ENCODE data around the gene DRGX. TPM values are rescaled to one million over a fixed set of nuclear protein-coding genes. Genes with fewer than 3 reads are reported as not detected.

The DRGX gene
- total RNA-seq, 1 donor from 2014 or later = not detected

DNA sequence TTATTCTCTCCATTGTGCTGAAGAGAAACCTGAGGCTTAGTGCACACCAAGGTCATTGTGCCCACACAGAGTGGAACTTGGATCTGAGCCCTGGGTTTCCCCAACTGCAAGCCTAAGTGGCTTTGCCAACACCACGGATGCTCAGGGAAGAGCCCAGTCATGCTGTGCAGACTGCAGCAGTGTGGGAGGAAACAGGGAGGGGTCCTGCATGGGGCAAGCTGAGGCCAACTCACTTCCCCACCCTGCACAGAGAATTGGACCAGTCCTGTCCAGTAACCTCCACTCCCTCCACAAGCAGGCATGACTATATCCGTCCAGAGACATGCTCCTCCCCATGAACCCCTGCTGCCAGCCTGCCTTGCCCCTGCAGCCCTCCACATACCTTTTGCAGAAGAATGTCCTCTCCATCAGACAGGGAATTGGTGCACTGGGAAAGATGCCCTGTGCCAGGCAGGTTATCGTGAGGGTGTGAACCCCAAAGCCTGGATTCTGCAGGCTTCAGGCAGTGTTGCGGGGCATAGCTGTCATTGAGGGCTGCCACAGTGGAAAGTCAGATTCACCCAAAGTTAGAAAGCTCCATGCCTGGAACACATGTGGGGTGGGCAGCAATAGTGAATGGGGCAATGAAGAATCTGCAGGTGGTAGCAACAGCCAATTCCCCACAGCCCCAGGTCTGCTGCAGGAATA is 44.9 kb downstream of the DRGX start:
- H3K27me3 ChIP-seq = no peaks in the 10 kb centered on the region
- DNase-seq (ENCODE audit: low spot score in 2 of 2) = no peak
- intact Hi-C loops (cut with DNase I) = no loop called here
- H3K9me3 ChIP-seq = peaks cover 0 to 6% of the 10 kb centered on the region in 2 donors
- TF ChIP-seq, protein P1, sequence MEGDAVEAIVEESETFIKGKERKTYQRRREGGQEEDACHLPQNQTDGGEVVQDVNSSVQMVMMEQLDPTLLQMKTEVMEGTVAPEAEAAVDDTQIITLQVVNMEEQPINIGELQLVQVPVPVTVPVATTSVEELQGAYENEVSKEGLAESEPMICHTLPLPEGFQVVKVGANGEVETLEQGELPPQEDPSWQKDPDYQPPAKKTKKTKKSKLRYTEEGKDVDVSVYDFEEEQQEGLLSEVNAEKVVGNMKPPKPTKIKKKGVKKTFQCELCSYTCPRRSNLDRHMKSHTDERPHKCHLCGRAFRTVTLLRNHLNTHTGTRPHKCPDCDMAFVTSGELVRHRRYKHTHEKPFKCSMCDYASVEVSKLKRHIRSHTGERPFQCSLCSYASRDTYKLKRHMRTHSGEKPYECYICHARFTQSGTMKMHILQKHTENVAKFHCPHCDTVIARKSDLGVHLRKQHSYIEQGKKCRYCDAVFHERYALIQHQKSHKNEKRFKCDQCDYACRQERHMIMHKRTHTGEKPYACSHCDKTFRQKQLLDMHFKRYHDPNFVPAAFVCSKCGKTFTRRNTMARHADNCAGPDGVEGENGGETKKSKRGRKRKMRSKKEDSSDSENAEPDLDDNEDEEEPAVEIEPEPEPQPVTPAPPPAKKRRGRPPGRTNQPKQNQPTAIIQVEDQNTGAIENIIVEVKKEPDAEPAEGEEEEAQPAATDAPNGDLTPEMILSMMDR (IDR thresholded peaks at IDR 0.05) = no peak
- H3K4me1 ChIP-seq = no peaks in the 10 kb centered on the region
- H3K36me3 ChIP-seq = no peaks in the 10 kb centered on the region
- H3K27ac ChIP-seq = no peak overlapping the region
- no peak overlapping the region for H3K4me3 ChIP-seq

DNA sequence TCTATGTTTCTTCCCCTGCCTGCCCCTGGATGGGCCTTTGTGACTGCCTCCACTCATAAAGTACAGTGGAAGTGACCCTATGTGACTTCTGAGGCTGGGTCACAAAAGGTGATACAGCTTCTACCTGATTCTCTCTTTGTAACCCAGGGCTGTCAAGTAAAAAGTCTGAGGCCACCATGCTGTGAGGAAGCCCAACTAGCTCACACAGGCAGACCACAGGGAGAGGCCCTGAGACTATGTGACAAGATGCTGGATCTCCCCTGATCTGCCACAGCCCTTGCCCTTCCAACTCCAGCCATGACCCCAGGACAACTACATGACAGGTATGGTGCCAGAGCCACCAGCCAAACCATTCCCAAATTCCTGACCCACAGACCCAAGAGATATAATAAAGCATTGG is 45.8 kb downstream of the DRGX start:
- no peaks in the 10 kb centered on the region for H3K36me3 ChIP-seq
- H3K9me3 ChIP-seq = peaks cover 0 to 6% of the 10 kb centered on the region in 2 donors
- no peak overlapping the region for H3K4me3 ChIP-seq
- no peak overlapping the region for H3K27ac ChIP-seq
- intact Hi-C loops (cut with DNase I) = no loop called here
- H3K4me1 ChIP-seq = no peaks in the 10 kb centered on the region
- TF ChIP-seq, protein P1 (IDR thresholded peaks at IDR 0.05) = no peak
- H3K27me3 ChIP-seq = no peaks in the 10 kb centered on the region
- DNase-seq (ENCODE audit: low spot score in 2 of 2) = no peak

DNA sequence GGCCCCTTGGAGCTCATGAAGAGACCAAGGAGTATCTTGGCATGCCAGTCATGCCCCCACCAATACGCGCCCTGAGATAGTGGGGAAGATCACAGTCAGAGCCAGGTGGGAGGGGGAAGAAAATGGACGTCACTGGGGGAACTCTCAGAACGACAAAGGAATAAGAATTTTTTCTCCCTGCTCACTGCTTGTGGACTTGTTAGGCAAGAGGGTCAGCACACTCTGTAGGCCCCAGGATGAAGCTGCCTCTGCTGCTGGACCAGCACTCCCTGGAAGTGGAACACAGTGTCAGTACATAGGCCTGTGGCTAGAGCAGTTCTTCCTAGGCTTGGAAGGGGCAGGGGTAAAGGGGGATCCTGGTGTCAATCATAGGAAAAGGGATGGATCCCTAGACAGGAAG is 46.5 kb downstream of the DRGX start:
- H3K27me3 ChIP-seq = no peaks in the 10 kb centered on the region
- intact Hi-C loops (cut with DNase I) = no loop called here
- DNase-seq (ENCODE audit: low spot score in 2 of 2) = no peak

DNA sequence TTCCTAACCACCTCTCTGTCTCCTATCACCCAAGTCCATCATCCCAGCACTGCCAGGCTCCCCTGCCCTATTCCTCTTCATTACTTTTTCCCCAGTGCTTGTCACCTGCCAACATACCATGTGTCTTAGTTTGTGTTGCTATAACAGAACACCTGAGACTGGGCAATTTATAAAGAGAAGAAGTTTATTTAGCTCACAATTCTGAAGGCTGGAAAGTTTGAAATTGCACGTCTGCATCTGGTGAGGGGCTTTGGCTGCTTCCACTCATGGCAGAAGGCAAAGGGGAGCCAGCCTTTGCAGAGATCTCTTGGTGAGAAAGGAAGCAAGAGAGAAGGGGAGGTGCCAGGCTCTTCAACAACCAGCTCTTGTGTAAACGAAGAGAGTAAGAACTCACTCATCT is 47.3 kb downstream of the DRGX start:
- DNase-seq (ENCODE audit: low spot score in 2 of 2) = no peak
- no peaks in the 10 kb centered on the region for H3K27me3 ChIP-seq
- H3K36me3 ChIP-seq = no peaks in the 10 kb centered on the region
- no peak overlapping the region for H3K27ac ChIP-seq
- TF ChIP-seq, protein P1 (IDR thresholded peaks at IDR 0.05) = no peak
- no peak overlapping the region for H3K4me3 ChIP-seq
- intact Hi-C loops (cut with DNase I) = no loop called here
- H3K4me1 ChIP-seq = no peaks in the 10 kb centered on the region
- H3K9me3 ChIP-seq = peaks cover 0 to 6% of the 10 kb centered on the region in 2 donors

More for the DNA sequence above, 46.5 kb downstream of the DRGX start:
- H3K4me1 ChIP-seq = no peaks in the 10 kb centered on the region
- H3K4me3 ChIP-seq = no peak overlapping the region
- TF ChIP-seq, protein P1 (IDR thresholded peaks at IDR 0.05) = no peak
- H3K27ac ChIP-seq = no peak overlapping the region
- peaks cover 0 to 6% of the 10 kb centered on the region in 2 donors for H3K9me3 ChIP-seq
- H3K36me3 ChIP-seq = no peaks in the 10 kb centered on the region

DNA sequence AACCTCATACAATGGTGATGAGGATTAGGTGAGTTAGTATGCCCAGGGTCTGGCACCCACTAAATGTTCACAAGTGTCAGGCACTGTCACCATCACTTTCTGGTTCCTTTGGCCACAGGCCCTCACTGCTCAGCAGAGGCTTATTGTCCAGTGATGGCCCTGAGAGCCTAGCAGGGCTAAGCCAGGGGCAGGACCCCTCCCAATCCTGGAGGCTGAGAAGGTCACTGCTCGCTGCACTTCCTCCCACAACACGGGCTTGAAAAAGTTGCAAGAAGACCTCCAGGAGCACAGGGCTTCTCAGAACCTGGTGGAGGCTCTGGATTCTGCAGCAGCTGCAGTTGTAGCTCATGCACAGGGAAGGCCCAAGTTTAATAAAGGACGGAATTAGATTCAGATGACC is 48.1 kb downstream of the DRGX start:
- peaks cover 0 to 6% of the 10 kb centered on the region in 2 donors for H3K9me3 ChIP-seq
- H3K27ac ChIP-seq = no peak overlapping the region
- no peaks in the 10 kb centered on the region for H3K36me3 ChIP-seq
- intact Hi-C loops (cut with DNase I) = no loop called here
- H3K27me3 ChIP-seq = no peaks in the 10 kb centered on the region
- TF ChIP-seq, protein P1 (IDR thresholded peaks at IDR 0.05) = no peak
- no peak overlapping the region for H3K4me3 ChIP-seq
- H3K4me1 ChIP-seq = no peaks in the 10 kb centered on the region
- DNase-seq (ENCODE audit: low spot score in 2 of 2) = no peak

Data from ascending aorta (tissue), 2 donors.